Transverse colon (tissue), 4 donors: ENCODE measurements around the gene SPACA4.

Experiments
- EP300 ChIP-seq: sonication (generic); formaldehyde crosslinking; IDR thresholded peaks from one replicate; pipeline ENCODE4 v1.6.1; 2017; ENCODE audit warnings: antibody characterized with exemption, low read depth
- POLR2AphosphoS5 ChIP-seq, 3 donors: sonication (generic); formaldehyde crosslinking; IDR thresholded peaks; one replicate each; pipeline ENCODE4 v1.6.1; 2016; ENCODE audit warnings: antibody characterized with exemption in 3 of 3
- TF ChIP-seq, protein P1 (sequence below), 5 experiments: fragments of 200-600 bp in 3 of 5; fragments of 450-650 bp in 2 of 5; sonication (generic) in 3 of 5; IDR thresholded peaks; 1 replicate in 2 of 5; 2 replicates in 3 of 5; pipeline ENCODE4 v1.5.1; 2016 to 2017; ENCODE audit warnings: antibody characterized with exemption in 5 of 5, inconsistent platforms in 3 of 5, mild to moderate bottlenecking in 2 of 5, moderate library complexity in 1 of 5

DNA sequence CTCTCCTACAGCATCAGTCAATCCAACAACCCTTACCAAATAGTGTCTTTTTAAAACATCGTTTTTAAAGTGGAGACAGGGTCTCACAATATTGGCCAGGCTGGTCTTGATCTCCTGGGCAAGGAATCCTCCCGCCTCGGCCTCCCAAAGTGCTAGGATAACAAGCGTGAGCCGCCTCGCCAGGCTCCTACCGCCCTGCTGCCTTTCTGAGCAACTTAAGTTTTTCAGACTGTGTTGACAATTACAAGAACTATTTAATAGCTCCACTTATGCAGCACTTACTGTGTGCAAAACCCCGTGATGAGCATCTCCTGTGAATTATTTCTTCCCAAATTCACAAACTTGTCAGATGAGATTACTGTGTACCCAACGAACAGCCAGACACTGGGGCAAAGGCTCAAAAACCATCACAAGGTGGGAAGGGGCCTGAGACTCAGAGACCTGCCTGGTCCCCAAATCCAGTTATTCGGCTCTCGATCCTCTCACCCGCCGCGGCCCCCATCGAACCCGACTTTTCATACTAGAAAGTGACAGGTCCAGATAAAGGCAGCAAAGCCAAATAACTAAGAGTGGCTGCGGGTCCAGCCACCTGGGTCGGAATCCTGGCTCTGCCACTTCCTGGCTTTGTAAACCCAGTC is 11.9 kb downstream of the SPACA4 start:
- TF ChIP-seq EP300 (no peak), POLR2AphosphoS5 (IDR thresholded peaks at IDR 0.05) (no peak)
- TF ChIP-seq, protein P1, sequence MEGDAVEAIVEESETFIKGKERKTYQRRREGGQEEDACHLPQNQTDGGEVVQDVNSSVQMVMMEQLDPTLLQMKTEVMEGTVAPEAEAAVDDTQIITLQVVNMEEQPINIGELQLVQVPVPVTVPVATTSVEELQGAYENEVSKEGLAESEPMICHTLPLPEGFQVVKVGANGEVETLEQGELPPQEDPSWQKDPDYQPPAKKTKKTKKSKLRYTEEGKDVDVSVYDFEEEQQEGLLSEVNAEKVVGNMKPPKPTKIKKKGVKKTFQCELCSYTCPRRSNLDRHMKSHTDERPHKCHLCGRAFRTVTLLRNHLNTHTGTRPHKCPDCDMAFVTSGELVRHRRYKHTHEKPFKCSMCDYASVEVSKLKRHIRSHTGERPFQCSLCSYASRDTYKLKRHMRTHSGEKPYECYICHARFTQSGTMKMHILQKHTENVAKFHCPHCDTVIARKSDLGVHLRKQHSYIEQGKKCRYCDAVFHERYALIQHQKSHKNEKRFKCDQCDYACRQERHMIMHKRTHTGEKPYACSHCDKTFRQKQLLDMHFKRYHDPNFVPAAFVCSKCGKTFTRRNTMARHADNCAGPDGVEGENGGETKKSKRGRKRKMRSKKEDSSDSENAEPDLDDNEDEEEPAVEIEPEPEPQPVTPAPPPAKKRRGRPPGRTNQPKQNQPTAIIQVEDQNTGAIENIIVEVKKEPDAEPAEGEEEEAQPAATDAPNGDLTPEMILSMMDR (IDR thresholded peaks at IDR 0.05), result no peak
